Memory B cell (primary cell): ENCODE data around the gene MC1R.
A peak's percentile ranks its signal among the peaks of the same experiment; 100 is the strongest.
"Not testable (repeated sequence)": the region's sequence is repeated elsewhere in the genome, so short reads cannot be mapped to it uniquely, and the experiment has no call there.

ENCODE experiments used
- ATAC-seq: fragments of 150-1000 bp; cut with Tn5 transposase; 2 replicates; pipeline ENCODE4 v1.10.0; 2021; ENCODE audit warnings: low read depth, mild to moderate bottlenecking, moderate library complexity
- DNase-seq, 2 donors: peaks; one replicate each; pipeline ENCODE4 v3.0.0; 2022; ENCODE audit warnings: low spot score in 2 of 2
- H3K27ac Mint-ChIP-seq: one replicate; pipeline ENCODE4 v1.8.0; 2022; ENCODE audit warnings: mild to moderate bottlenecking, moderate library complexity, mixed read lengths
- H3K27me3 Mint-ChIP-seq: one replicate; pipeline ENCODE4 v1.8.0; 2022; ENCODE audit warnings: mixed read lengths
- H3K36me3 Mint-ChIP-seq: one replicate; pipeline ENCODE4 v1.8.0; 2022; ENCODE audit warnings: mild to moderate bottlenecking, mixed read lengths
- H3K4me1 Mint-ChIP-seq: one replicate; pipeline ENCODE4 v1.8.0; 2022; ENCODE audit warnings: mixed read lengths
- H3K4me3 Mint-ChIP-seq: one replicate; pipeline ENCODE4 v1.8.0; 2022; ENCODE audit warnings: mild to moderate bottlenecking, moderate library complexity, mixed read lengths
- H3K9me3 Mint-ChIP-seq: one replicate; pipeline ENCODE4 v1.8.0; 2022; ENCODE audit warnings: mixed read lengths

MC1R gene

GRCh38 chr16:89914642-89915285 is 3.9 kb upstream of the MC1R start:
- not testable (repeated sequence) for H3K27me3 Mint-ChIP-seq, H3K9me3 Mint-ChIP-seq, H3K27ac Mint-ChIP-seq, H3K4me3 Mint-ChIP-seq, H3K36me3 Mint-ChIP-seq, ATAC-seq, DNase-seq, H3K4me1 Mint-ChIP-seq

GRCh38 chr16:89915303-89916232 is 3.1 kb upstream of the MC1R start:
- H3K9me3 Mint-ChIP-seq = no peaks in the 10 kb centered on the region
- H3K4me1 Mint-ChIP-seq = peaks cover 11% of the 10 kb centered on the region
- ATAC-seq (no peak), DNase-seq (no peak)
- H3K27me3 Mint-ChIP-seq = peaks cover 9% of the 10 kb centered on the region
- peaks cover 5% of the 10 kb centered on the region for H3K36me3 Mint-ChIP-seq
- H3K4me3 Mint-ChIP-seq = no peak overlapping the region
- no peak overlapping the region for H3K27ac Mint-ChIP-seq

DNA sequence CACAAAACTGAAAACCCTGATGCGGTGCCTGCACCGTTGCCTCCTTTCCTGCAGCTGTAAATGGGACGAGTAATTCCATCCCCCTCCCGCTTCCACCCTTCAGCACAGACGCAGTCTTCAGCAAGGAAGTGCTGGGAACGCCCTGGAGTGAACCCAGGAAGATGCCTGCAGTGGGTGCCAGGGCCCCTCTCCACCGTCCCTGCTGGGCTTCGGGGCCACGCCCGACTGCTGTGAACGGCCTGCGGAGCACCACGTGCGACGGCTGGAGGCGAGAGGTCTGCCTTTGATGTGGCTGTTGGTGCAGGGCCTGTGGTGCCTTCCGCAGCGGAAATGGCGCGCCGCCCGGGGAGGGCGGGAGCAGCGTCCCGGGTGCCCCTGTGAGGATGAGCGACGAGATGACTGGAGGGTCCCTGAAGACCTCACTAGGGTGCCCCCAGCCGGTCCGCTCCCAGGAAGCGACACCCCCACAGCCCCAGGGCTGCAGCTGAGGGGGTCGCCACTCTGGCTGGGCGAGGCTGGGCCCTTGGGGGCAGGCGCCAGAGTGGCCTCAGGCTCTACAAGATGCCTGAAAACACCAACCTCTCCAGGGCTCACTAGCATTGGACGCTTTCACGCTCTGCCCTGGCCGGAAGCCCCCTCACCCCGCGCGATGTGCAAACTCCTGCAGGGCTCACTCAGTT is 749 bp upstream of the MC1R start:
- no peaks in the 10 kb centered on the region for H3K36me3 Mint-ChIP-seq
- peak; percentile 89 for ATAC-seq
- peaks cover 13% of the 10 kb centered on the region for H3K4me1 Mint-ChIP-seq
- H3K27ac Mint-ChIP-seq = no peak overlapping the region
- peaks cover 13% of the 10 kb centered on the region for H3K27me3 Mint-ChIP-seq
- H3K4me3 Mint-ChIP-seq = peak overlapping the region; percentile 65
- H3K9me3 Mint-ChIP-seq = no peaks in the 10 kb centered on the region
- peak in 1 of 2 donors; percentile 48 for DNase-seq

GRCh38 chr16:89919535-89920406 is 1.1 kb downstream of the MC1R start:
- H3K27me3 Mint-ChIP-seq = peaks cover 13% of the 10 kb centered on the region
- DNase-seq = no peak
- peaks cover 11% of the 10 kb centered on the region for H3K4me1 Mint-ChIP-seq
- no peak for ATAC-seq
- H3K36me3 Mint-ChIP-seq = no peaks in the 10 kb centered on the region
- peak overlapping the region; percentile 6 for H3K4me3 Mint-ChIP-seq
- H3K9me3 Mint-ChIP-seq = no peaks in the 10 kb centered on the region
- no peak overlapping the region for H3K27ac Mint-ChIP-seq

- DNase-seq = no peak
- H3K9me3 Mint-ChIP-seq = no peaks in the 10 kb centered on the region
- H3K4me3 Mint-ChIP-seq = no peak overlapping the region
These were observed 2.1 kb downstream of the MC1R start for GRCh38 chr16:89920723-89921122.

GRCh38 chr16:89921131-89921701 is 2.6 kb downstream of the MC1R start:
- Mint-ChIP-seq H3K27me3 (peaks cover 13% of the 10 kb centered on the region), H3K4me1 (peaks cover 11% of the 10 kb centered on the region), H3K36me3 (no peaks in the 10 kb centered on the region), H3K27ac (no peak overlapping the region), H3K9me3 (no peaks in the 10 kb centered on the region), H3K4me3 (no peak overlapping the region)
- DNase-seq (no peak), ATAC-seq (no peak)

More at GRCh38 chr16:89920723-89921122, 2.1 kb downstream of the MC1R start:
- no peak overlapping the region for H3K27ac Mint-ChIP-seq
- ATAC-seq = no peak
- H3K27me3 Mint-ChIP-seq = peaks cover 13% of the 10 kb centered on the region
- peaks cover 11% of the 10 kb centered on the region for H3K4me1 Mint-ChIP-seq
- H3K36me3 Mint-ChIP-seq = no peaks in the 10 kb centered on the region

- Mint-ChIP-seq H3K27me3 (peaks cover 13% of the 10 kb centered on the region), H3K9me3 (no peaks in the 10 kb centered on the region), H3K4me1 (peaks cover 11% of the 10 kb centered on the region), H3K4me3 (peak overlapping the region; percentile 14), H3K27ac (no peak overlapping the region), H3K36me3 (no peaks in the 10 kb centered on the region)
- no peak for ATAC-seq
- DNase-seq = no peak
These were observed 3.2 kb downstream of the MC1R start for GRCh38 chr16:89921702-89922476.

DNA sequence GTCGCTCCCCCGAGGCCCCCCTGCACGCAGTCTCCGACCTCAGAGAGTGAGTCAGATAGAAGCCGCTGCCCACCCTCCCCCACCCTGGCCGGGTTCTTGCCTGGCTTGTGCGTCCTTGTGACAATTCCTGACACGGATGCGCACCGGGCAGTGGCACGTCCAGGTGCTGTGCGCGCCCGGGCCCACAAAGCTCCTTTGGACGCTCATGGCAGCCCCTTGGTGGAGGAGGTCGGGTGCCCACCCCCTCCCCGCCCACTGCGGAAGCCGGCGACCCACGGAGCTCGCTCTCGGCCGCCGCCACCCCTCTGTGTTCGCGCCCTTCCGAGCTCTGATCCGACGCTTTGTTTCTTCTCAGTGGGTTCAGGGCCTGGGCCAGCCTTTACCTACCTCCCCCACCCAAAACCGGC is 3.8 kb downstream of the MC1R start:
- no peak for DNase-seq
- peaks cover 11% of the 10 kb centered on the region for H3K4me1 Mint-ChIP-seq

GRCh38 chr16:89922884-89923639 is 4.4 kb downstream of the MC1R start, which contains the start of gene TUBB3:
TUBB3 (plus strand) TSS chr16:89923342; CDS start chr16:89923402, 60 bp downstream.
- peak; percentile 31 for ATAC-seq
- DNase-seq = no peak
- Mint-ChIP-seq H3K4me3 (peak within 1 kb of the TSS; percentile 41), H3K36me3 (no peaks in the 10 kb centered on the region), H3K9me3 (no peaks in the 10 kb centered on the region), H3K27ac (no peak within 1 kb of the TSS), H3K27me3 (peaks cover 13% of the 10 kb centered on the region), H3K4me1 (peaks cover 11% of the 10 kb centered on the region)

More for the DNA sequence above, 3.8 kb downstream of the MC1R start:
- no peak overlapping the region for H3K27ac Mint-ChIP-seq
- H3K36me3 Mint-ChIP-seq = no peaks in the 10 kb centered on the region
- H3K9me3 Mint-ChIP-seq = no peaks in the 10 kb centered on the region
- H3K4me3 Mint-ChIP-seq = peak overlapping the region; percentile 41
- H3K27me3 Mint-ChIP-seq = peaks cover 13% of the 10 kb centered on the region
- no peak for ATAC-seq

DNA sequence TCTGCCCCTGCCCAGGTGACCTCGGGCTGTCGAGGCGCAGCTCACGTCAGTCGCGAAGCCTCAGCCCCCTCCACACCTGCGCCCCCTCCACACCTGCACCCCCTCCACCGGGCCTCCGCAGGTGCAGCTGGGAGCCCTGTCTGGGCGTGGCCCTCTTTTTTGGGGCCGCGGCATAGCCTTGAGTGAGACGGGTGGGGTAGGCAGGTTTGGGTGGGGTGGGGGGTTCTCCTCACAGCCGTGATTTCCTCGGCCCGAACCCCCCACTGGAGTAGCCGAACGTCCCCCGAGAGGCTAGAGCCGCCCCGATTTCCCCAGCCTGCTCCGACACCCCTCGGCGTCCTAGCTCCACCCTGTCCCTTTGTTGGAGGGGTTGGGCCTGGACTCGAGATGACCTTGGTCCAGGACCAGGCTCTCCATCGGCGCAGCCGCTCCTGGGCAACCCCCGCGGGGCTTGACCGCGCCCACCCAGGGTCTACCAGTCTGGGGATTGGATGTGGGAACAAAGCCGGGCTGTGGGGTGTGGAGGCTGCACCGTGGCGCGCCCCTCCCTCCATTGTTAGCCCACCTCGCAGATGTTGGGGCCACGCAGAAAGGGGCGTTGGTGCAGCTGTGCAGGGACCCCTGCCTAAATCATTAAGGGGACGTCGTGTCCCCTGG is 5.1 kb downstream of the MC1R start:
- H3K4me1 Mint-ChIP-seq = peaks cover 8% of the 10 kb centered on the region
- no peak overlapping the region for H3K27ac Mint-ChIP-seq
- no peaks in the 10 kb centered on the region for H3K36me3 Mint-ChIP-seq
- ATAC-seq (no peak), DNase-seq (no peak)
- peaks cover 11% of the 10 kb centered on the region for H3K27me3 Mint-ChIP-seq
- H3K4me3 Mint-ChIP-seq = peak overlapping the region; percentile 29
- no peaks in the 10 kb centered on the region for H3K9me3 Mint-ChIP-seq

DNA sequence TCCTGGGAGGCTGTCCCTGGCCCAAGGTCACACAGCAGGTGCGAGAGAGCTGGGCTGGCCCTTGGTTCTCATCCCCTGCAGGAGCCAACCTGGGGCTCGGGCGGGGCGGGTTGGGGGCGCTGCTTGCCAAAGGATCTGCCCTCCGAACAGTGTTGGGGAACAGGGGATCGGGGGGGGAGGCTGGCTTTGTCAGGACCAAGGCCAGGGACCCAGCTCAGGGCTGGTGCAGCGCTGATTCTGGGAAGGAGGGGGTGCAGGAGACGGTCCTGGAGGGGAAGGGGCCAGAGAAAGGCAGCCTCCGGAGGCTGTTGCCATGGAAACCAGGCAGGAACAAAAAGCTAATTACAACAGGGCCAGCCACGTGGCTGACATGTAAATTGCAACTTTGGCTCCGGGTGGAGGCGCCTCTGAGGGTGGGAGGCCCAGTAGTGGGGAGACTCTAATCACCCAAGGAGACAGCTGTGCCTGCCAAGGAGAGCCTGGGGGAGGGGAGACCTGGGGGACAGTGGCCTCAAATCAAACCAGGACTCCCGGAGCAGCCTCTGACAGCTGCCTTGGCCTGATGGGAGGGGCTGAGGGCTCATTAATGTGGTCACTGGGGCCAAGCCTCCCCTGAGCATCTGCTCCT is 5.7 kb downstream of the MC1R start:
- no peak overlapping the region for H3K27ac Mint-ChIP-seq
- no peaks in the 10 kb centered on the region for H3K9me3 Mint-ChIP-seq
- H3K27me3 Mint-ChIP-seq = peaks cover 11% of the 10 kb centered on the region
- no peaks in the 10 kb centered on the region for H3K36me3 Mint-ChIP-seq
- ATAC-seq = peak; percentile 31
- no peak overlapping the region for H3K4me3 Mint-ChIP-seq
- no peak for DNase-seq
- H3K4me1 Mint-ChIP-seq = peaks cover 8% of the 10 kb centered on the region
